Stimulated activated CD8-positive, alpha-beta memory T cell treated with anti-CD3 and anti-CD28 coated beads, Interleukin-4, amount 100 ng/mL, for 24 hours (primary cell): ENCODE measurements around the gene SNX32.

Experiments used
- DNase-seq: peaks from one replicate; pipeline ENCODE4 v3.0.0-alpha.2; 2020; ENCODE audit warnings: low read depth

The SNX32 gene

GRCh38 chr11:65833297-65834030 lies at the start of gene SNX32:
TSS of gene SNX32 (plus strand) at chr11:65833963. CDS start at chr11:65834066, 103 bp downstream.
- peak; percentile 91 for DNase-seq

- no peak for DNase-seq
Measured at GRCh38 chr11:65785319-65786007, 48.3 kb upstream of the SNX32 start.

DNA sequence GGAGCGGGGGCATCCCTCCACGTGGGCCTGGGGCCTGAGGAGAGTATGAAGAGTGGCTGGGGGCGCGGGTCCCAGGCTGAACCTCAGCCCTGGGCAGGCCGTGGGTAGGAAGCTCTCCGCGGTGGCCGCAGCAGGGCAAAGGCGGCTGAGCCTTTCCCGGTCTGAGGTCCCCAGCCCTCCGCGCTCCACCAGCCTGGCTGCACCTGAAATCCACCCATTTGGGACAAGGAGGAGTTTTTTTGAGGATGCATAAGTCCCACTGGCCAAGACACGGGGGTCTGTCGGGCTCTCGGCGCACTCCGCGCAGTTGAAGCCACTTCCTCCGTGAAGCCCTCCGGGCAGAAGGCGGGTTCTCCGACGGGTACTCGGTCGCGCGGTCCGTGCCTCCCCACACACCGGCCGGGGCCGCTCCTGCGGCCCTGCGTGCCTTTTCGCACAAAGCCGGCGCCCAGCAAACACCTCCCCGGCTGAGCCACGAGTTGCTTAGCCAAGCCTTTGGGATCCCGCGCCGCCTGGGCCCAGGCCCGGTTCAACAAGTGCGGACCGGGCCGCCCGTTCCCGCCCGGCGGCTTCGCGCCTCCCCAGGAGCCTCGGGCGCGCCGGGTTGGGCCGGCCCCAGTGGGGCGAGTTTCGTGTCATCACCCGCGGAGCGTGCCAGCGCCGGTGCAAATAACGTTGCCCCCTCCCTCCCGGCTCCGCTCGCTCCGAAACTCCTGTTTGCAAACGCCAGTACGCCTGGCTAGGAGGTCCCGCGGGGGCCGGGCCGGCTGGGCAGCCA lies 47.6 kb upstream of the SNX32 start:
- DNase-seq: no peak

DNA sequence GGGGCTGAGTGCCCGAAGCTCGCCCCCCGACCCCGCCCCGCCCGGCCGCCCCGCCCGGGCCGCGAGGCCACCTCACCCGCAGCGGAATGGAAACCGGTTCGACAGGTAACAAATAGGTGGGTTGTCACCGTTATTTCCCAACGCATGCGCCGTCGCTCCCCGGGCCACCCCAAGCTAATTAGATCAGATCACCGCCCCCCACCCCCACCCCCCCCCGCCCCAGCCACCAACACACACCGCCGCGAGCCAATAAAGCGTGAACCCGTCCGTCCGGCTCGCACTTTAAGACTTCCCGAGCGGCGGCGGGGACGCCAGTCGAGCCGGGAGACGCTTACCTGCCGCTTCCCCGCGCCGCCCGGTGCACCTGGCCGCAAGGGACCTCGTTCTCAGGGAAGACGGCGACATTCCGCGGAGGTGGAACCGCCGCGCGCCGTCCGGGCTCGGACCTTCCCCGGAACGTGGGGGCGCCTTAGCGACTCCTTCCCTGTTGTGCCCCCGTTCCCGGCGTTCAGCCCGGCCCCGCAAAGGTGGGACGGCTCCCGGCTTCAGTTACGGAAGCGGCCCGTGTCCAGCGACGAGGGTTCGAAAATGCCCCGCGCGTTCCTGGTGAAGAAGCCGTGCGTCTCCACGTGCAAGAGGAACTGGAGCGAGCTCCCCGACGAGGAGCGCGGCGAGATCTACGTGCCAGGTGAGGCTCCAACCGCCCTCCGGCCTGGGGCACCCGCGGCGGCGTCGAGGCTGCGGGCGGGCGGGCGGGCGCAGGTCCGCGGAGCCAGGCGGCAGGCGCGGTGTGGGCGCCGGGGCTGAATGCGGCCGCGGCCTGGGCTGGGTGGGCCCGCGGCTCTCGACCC lies 46.8 kb upstream of the SNX32 start, which contains the start of gene OVOL1:
Gene OVOL1 (plus strand): TSS at position 278 of the 851 bp plus-strand sequence. CDS start 311 bp downstream, at position 589.
- DNase-seq: no peak

DNA sequence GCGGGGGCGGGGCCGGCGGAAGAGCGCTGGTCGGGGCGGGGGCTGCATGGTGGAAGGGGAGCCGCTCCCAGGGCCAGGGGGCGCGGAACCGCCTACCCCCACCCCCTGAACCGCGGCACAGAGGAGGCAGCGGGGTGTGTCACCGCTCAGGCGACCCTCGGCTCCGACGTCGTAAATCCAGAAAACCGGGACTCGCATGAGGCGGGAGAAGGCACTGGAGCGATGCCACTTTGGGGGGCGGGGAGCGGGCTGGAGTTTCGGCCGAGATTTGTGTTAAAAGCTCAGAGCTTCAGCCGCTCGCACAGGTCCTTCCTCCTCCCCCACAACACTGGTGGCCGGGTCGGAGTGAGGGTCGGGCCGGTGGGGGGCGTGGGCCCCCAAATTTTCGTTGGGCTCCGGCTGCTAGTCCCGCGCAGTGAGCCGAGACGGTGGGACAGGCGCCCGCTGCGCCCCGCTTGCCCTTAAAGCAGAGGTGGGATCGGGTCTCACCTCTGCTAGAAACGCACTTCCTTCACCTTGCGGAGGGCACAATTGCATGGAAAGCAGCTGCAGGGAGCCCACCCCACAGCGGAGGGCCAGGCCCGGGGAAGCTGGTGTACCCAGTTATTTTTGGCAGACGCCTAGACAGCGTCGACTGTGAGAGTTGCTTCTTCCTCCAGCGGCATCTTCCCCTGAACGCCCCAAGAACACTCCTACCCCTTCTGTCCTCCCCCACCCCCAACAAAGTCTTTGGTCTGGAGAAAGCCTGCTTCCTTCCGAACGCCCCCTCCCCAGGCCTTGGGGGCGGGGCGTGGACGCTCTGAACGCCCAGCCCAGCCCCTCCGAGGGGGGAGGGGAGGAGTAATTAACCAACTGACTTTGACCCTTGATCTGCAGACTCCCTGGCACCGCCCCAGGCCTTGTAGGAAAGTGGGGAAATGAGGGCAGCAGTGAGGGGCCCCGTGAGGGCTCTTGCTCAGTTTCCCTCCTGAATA lies 45.8 kb upstream of the SNX32 start:
- DNase-seq: no peak

GRCh38 chr11:65788821-65789220 lies 44.9 kb upstream of the SNX32 start:
- no peak for DNase-seq

DNA sequence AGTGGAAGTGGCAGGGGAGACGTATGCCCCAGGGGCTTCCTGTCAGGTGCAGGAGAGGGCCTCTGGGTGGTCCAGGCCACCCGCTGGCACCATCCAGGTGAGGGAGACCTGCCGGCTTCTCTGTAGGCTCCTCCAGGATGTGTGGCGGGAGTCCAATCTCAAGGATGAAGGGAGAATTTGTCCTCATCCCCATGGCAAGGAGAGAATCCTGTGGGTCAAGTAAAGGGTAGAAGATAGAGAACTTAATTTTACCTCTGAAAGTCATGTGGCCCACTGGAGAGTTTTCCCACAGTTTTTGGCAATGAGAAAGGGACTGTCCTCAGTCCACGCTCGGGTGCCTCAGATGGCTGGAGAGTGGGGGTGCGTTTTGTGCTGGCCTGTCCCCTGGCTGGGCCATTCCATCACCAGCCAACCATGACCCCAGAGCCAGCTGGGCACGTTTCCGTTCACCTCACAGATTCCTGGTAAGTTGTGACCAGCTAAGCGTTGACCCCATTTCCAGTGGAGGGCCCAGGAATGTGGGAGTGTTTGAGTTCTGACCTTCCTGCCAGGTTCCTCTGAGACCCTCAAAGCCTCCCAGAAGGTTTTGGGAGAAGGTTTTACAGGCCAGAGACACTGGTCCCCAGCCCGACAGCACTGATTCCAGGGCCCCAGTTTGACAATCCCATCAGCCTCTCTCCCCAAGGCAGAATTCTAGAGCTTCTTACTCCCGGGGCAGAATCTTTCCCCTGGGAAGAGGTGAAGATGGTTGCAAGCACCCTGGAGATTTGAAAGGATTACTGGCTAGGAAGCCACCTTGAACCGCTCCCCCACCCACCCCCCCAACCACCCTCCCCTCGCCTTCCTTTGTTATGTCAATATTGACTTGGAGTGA lies 44.3 kb upstream of the SNX32 start:
- DNase-seq: no peak

GRCh38 chr11:65790104-65790901 lies 43.5 kb upstream of the SNX32 start:
- DNase-seq: no peak

DNA sequence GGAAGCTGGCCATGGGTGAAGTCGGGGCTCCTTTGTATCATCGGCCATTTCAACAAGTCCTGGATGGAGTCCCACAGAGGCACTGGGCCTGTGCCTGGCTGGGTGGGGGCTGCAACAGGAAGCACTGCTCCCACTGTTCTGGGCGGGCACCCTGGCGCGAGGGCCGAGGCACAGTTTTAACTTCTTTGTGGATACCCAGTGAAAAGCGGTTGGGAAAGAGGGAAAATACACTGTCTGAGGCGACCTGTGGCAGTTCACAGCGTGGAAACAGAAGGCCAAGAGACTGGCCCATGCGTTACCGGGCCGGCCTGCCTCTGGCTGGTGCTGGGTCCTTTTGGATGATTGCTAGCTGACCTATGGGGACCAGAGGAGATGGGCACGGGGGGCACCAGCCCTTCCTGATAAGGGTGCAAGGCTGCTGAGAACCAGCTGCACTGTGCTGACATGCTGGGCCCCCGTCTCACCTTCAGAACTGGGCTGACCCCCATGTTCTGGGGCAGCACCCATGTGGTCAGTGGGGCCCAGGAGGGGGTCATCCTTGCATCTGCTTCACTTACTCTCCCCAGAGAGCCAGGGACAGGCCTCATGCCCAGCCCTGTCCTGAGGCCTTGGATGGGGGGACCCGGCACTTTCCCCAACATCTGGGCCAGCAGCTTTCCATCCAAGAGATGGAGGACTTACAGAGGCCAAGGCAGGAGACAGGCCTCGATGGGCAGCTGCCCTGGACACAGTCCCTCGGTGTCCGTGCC lies 42.7 kb upstream of the SNX32 start:
- no peak for DNase-seq

DNA sequence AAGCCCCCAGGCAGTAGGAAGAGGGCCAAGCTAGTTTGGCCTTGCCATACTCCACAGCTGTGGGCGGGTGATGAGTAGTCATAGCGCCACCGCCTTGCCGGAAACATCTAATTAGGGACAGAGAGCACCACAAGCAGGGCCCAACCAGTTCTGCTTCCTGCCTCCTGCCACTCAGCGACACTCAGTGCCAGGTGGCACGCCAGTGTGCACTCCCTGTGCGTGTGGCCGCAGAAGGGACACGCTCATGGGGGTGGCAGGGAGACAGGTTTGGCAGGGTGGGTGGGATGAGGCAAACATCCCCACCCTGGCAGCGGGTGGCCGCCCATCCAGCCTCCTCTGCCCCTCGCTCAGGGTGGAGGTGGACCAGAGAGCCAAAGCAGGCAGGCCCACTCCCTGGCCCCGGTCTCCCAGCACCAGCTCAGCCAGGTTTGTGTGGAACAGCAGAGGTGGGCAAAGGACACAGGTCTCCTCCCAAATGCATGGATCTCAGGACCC lies 42.0 kb upstream of the SNX32 start:
- peak; percentile 55 for DNase-seq

GRCh38 chr11:65792456-65792855 lies 41.3 kb upstream of the SNX32 start:
- DNase-seq: no peak

DNA sequence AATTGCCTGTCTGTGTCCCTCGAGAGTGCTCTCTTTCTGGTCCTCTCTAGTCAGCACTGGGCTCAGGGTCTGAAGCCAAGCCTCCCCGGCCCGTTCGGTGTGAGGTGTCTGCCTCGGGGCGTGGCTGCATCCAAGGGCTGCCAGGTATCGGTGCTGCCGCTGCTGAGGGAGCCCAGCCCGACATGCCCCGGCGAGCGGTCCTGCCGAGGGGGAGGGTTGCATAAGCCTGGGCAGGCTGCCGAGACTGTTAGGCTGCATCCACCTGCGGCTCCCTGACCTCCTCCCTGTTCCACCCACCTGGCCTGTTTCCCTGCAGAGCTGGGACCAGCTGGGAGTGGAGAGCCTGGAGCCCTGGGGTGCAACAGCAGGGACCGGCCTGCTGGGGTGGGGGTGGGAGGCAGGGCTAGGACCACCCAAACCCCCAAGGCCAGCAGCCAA lies 40.6 kb upstream of the SNX32 start:
- no peak for DNase-seq

DNA sequence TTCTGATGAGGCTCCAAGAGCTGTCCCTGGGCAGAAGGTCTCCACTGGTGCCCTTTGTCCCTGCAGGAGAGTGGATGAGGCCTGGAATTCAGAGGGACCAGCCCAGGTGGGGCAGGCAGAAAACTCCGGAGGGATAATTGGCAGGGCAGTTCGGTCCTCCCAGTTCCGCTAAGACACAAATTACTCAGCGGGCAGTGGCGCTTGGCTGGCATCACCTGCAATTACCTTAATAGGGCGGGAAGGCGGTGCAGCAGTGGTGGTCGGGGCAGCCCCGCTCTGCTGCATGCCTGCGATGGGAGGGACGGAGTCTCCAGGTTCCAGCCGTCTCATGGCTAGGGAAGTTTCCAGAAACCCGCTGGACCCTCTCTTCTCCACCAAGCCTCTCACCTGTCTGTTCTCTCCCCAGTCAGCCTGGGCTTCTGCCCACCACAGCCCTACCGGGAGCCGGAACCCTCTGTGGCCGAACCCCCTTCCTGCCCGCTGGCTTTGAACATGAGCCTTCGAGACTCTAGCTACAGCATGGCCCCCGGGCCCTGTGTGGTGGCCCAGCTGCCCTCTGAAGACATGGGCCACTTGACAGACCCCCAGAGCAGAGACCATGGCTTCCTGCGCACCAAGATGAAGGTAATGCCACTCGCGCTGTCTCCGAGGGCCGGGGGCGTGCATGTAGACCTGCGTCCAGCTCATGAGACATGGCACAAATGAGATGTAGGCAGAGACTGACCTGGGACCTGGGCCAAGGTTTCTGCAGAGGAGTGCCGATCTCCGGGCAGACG lies 40.0 kb upstream of the SNX32 start:
- DNase-seq: no peak

- no peak for DNase-seq
Measured at GRCh38 chr11:65794570-65795510, 38.9 kb upstream of the SNX32 start.

DNA sequence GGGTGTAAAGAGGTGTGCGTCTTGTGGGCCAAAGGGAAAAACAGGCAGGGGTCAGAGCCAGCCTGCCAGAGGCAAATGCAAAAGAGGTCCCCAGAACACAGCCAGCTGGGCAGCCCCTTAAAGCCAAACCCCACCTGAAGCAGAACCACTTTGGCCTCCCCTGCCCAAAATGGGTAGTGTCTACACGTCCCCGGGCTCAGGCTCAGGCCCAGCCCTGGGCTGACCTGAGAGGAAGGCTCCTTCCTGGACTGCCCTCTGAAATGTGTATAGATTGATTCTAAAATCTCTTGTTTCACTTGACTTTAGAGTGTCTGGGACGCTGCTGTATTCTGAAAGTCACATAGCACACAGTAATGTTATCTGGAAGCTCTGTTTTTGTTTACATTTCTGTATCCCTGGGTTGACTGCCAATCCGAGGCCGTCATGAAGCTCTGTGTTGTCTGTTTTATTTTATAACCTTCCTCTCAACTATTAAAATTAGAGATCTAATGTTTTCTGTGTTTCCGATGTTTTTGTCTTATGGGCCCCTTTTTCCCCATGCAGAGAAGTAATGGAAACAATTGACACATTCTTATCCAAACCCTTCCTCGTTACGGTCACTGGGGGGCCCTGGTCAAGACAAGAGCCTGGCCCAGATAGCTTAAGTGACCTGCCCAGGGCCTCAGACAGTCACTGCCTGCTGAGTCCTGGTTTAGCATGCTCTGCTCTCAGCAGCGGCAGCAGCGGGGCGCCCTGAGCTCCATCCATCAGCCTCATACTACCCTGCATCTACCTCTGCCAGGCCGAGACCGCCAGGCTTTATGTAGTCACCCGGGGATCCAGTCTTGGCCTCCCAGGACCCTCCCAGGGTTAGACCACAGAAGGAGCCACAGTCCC lies 36.8 kb upstream of the SNX32 start:
- no peak for DNase-seq
